ENCODE data around the gene FANCC.

Gene FANCC

GRCh38 chr9:95080961-95081647 is 236.4 kb downstream of the FANCC start:
- DNase-seq = no peak

DNA sequence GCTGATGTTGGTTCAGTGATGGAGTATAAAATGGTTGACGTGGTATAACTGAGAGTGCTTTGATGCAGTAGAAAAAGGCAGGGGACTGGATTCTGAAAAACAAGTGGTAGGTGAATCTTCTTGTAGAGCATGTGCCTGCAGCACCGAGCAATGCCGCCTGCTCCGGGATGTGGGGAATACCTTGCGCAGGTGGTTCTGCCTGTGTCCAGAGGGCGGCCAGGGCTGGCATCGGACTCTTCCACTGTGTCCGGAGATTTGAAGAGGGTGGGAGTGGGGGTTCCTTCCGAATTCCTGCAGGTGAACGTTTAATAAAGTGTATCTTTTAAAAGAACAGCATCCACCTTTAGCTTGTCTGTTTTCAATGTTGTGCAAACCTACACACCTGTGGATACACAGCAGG is 238.0 kb downstream of the FANCC start:
- DNase-seq = no peak

- no peak for DNase-seq
Measured at GRCh38 chr9:95078939-95079338, 238.6 kb downstream of the FANCC start.

- DNase-seq = no peak
Measured at GRCh38 chr9:95078511-95078910, 239.0 kb downstream of the FANCC start.

- no peak for DNase-seq
Measured at GRCh38 chr9:95077766-95078370, 239.6 kb downstream of the FANCC start.

DNA sequence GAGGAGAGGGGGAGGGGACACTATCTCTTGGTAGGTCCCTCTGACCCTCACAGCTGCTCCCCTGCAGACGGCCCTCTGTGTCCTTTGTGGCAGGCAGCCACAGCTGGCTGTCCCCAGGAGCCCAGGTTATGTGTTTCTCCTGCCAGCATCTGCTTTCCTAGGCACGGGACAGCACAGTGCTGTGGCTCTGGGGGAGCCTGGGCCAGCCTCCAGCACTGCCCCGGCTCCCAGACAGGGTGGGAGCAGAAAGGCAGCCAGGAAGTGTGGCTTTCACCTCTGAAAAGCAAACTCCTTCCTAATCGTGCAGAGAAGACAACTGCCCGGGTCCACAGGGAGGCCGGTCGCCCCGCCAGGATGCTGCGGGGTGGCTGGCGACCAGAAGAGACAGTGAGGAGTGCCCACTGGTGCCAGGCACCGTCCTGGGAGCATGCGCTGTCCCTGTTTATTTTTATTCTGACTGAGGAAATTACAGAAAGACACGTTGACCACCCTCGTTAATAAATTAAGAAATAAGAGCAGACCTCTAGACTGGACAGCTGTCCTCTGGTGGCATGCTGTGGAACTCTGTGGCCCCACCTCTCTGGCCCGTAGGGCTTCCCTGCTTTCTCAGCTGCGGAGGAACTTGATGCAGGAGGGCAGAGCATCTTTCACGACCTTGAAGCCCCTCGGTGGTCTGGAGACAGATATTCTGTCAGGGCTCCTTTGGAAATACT is 240.3 kb downstream of the FANCC start:
- no peak for DNase-seq

- DNase-seq = no peak
Measured at GRCh38 chr9:95076696-95077052, 240.8 kb downstream of the FANCC start.

GRCh38 chr9:95075700-95076099 is 241.8 kb downstream of the FANCC start:
- DNase-seq = no peak

DNA sequence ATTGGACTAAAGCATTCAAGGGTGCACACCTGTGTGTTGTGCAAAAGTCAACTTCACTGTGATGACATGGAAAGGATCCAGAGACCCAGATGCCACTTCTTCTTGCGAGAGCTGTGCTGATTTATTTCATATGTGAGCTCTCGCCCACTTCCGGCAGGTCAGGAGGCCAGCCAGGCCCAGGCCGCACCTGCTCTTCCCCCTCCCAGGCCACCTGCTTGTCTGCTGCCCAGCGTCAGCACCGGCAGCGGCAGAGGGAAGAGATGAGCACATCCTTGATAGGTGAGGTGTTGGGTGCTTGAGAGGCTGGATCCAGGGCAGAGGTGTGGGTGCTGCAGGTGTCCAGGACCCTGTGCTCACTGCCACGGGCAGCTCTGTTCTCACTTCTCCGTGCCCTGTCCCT is 242.9 kb downstream of the FANCC start:
- no peak for DNase-seq

DNA sequence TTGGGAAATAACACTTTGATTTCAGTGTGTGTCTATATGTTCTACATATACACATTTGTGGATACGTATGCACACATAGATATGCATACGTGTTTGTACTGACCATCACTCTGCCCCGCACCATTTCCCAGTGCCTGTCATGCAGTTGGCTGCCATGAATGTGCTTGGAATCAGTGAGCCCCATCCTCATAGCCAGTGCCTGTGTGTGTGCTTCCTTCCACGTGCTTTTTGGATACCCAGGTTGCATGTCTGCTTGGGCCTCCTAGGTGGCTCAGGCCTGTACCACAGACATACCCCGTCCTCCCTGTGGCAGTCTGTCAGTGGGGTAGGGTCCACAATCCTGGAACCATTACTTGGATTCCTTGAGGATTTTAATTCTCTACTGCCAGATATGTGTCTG is 243.6 kb downstream of the FANCC start:
- no peak for DNase-seq

DNA sequence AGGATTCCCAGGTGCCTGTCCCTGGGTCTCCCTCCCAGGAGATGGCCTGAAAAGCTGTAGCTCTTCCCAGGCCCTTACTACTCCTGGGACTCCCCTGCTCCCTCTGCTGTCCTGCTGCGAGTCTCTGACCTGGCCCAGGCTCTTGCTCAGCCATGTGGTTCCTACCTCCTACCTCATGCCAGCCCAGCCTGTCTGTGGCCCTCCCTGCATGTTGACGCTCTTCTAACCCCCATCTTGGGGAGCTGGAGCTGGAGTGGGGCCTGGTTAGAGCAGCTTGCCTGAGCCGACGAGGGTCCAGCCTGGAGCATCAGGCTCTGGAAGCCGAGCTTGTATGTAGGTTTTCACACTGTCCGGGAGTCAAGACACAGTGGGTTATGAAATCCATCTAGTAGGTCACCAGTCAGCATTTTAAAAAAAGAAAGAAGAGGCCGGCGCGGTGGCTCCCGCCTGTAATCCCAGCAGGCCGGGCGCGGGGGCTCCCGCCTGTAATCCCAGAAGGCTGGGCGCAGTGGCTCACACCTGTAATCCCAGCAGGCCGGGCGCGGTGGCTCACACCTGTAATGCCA is 244.4 kb downstream of the FANCC start:
- no peak for DNase-seq

DNA sequence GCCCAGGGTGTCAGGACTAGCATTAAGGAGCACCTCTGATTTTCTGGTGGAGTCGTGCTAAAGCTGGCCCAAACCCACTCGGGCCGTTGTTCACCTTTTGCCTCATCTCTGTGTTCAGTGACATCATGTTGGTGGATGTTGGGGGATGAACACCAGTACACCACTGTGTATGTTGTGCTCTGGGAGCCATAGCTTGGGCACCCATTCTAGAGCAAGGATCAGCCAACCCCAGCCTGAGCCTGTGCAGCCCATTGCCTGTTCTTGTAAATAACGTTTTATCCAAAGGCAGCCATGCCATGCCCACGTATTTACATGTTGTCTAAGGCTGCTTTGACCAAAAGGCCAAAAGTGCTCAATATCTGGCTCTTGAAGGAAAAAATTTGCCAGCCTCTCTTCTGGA is 245.6 kb downstream of the FANCC start:
- DNase-seq = no peak

DNA sequence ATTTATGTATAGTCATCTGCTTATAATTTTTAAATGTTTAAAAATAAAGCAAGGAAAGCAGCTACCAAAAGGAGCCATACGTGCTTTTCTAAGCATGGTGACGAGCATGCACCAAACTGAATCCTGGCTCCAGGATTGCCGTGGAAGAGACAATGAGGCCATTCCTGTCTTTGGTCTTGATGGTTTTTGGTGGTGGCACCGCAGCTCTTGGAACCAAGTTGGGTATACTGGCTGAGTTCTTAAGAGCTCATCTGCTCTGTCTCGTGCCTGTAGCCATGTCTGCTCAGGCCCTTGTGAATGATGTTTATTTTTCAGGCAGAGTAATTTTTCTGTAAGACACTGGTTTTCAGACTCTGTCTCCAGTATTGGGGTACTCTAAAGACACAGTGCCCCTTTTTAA is 246.1 kb downstream of the FANCC start:
- DNase-seq = no peak

DNA sequence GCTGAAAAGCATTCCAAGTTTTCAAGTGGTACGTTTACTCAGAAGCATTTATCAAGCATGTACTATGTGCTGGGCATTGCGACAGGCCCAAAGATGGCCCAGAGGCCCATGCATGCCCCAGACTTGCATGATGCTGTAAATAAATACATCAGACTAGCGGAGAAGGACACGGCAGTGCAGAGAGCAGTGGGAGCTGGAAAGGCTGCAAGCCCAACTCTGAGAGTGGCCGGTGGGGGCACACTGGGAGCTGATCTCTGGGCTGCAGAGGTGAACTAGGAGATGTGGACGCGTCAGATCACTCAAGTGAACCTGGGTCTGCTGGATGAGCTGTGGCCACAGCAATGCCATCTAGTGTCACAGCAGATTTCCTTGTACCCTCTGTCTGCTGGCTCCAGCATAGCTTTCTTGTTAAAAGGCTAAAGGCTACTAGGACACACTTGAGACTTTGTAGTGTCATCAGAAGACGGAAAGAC is 246.9 kb downstream of the FANCC start:
- DNase-seq = no peak

DNA sequence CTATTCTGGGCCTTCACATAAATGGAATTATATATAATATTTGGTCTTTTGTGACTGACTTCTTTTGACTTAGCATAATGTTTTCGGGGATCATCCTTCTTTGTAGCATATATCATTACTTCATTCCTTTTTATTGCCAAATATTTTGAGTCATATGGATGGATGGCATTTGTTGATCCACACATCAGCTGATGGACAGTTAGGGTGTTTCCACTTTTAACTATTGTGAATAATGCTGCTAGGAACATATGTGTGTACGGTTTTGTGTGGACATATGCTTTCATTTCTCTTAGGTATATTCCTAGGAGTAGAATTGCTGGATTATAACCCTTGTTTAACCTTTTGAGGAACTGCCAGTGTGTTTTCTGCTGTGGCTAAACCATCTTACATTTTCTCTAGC is 249.6 kb downstream of the FANCC start:
- no peak for DNase-seq

- no peak for DNase-seq
Measured at GRCh38 chr9:95067057-95067456, 250.5 kb downstream of the FANCC start.

DNA sequence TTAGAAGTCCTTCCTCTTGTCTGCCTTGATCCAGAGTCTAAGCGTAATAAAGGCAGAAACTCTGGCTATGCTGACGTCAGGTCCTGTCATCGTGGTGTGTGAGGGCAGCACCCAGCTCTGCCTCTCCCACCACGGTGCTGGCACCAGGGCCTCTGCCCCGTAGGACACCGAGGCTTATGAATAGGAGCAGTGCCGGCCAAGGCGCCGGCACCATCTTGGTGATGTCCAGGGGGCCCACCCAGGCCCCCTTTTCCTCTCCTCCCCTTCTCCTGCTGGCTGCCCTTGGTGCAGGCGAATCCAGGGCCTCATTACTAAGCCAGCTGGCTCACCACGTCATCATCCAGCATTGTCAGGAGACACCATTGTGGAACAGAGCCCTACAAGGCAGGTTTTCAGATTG is 252.3 kb downstream of the FANCC start:
- DNase-seq = peak; percentile 27

GRCh38 chr9:95063300-95063699 is 254.2 kb downstream of the FANCC start:
- DNase-seq = no peak

DNA sequence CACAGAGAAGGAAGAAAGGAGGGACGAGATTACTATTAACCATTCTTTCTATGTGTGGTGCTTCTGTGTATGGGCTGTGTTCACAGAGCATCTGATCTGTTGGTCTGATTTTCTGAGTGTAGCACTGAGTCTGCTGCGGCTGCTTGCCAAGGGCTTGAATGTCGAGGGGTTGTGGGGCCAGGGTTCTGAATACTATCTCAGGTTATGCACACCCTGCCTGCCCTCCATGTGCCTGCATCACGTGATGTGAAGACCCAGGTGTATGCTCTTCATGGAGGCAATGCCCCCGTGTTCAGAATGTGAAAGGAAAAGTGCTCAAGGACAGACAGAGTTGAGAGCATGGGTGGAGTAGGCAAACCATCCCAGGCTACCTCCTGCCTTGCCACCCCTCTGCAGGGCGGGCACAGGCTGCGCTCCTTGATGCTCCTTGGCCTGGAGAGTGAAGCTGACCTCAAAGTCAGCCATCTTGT is 254.9 kb downstream of the FANCC start:
- DNase-seq = no peak

DNA sequence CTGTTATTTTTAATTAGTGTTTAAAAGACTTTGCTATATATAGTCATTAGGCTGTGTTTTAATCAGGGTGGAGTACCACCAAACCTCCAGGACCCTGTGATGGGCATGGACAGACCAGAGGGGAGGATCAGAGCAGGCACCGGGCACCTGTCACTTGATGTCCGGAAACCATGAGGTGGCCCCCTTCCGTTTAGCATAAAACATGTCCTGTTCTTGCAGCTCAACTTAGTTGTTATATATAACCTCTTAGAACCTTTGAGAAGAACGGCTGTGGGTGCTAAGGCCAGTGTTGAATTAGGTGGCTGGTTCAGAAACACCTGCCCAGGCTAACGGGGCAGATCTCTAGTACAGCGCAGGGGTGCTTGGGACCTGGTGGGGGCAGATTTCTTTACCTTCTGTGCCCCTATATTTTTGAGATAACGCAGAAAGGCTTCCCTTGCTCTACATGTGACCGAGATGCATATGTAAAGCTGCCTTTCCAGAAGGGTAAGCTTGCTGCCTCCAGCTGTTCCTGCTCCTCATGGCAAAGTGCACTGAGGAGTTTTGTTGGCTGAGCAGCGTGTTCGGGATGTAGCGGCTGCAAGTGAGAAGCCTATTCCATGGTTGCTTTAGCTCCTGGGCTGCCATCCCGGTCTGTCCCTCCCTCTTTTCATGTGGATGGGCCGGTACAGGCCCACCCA is 255.5 kb downstream of the FANCC start:
- DNase-seq = no peak

- no peak for DNase-seq
Measured at GRCh38 chr9:95060916-95061315, 256.6 kb downstream of the FANCC start.

- DNase-seq = no peak
Measured at GRCh38 chr9:95060234-95060633, 257.3 kb downstream of the FANCC start.

- no peak for DNase-seq
Measured at GRCh38 chr9:95058795-95059386, 258.6 kb downstream of the FANCC start.

All from NCI-H345 (cell line).